Prostate gland (tissue), 2 donors: Measurements from ENCODE around the gene SNRPD2. TPM values are rescaled to one million over a fixed set of nuclear protein-coding genes. Genes with fewer than 3 reads are reported as not detected.
"Not testable (repeated sequence)": the region's sequence is repeated elsewhere in the genome, so short reads cannot be mapped to it uniquely, and the experiment has no call there.

Source experiments
- DNase-seq: peaks from one replicate; pipeline ENCODE4 v3.0.0-alpha.2; 2019; ENCODE audit warnings: low spot score
- H3K27ac ChIP-seq, 2 donors: fragments of 200-600 bp; sonication (generic); 2 replicates each; pipeline ENCODE4 v1.5.1; 2017 to 2019
- H3K27me3 ChIP-seq: fragments of 200-600 bp; sonication (generic); replicated peaks from 2 replicates; pipeline ENCODE4 v1.5.1; 2019; ENCODE audit not compliant: insufficient read depth
- H3K36me3 ChIP-seq, 2 donors: fragments of 200-600 bp; sonication (generic); 1 replicate in 1 of 2; 2 replicates in 1 of 2; pipeline versions ENCODE4 v1.5.1 to v1.8.1; 2017 to 2019
- H3K4me1 ChIP-seq: fragments of 200-600 bp; sonication (generic); replicated peaks from 2 replicates; pipeline ENCODE4 v1.5.1; 2019
- H3K4me3 ChIP-seq, 2 donors: fragments of 200-600 bp; sonication (generic); 2 replicates each; pipeline ENCODE4 v1.5.1; 2017 to 2019
- H3K9me3 ChIP-seq: fragments of 200-600 bp; sonication (generic); 2 replicates; pipeline ENCODE4 v1.5.1; 2017
- POLR2A ChIP-seq: fragments of 450-650 bp; IDR thresholded peaks from one replicate; pipeline ENCODE4 v1.6.1; 2016; ENCODE audit warnings: antibody characterized with exemption, mild to moderate bottlenecking
- POLR2AphosphoS5 ChIP-seq: sonication (generic); formaldehyde crosslinking; IDR thresholded peaks from one replicate; pipeline ENCODE4 v1.6.1; 2017; ENCODE audit warnings: antibody characterized with exemption
- WGBS: methylation state at CpG from one replicate; pipeline ENCODE4 v1.1.5; 2018; 5-methylcytosine and 5-hydroxymethylcytosine counted together
- intact Hi-C: fragments of 100-400 bp; cut with DNase I; formaldehyde crosslinking; loops from one replicate; pipeline ENCODE4 v1.14.2; 2022
- total RNA-seq, 2 donors: library from RNA; depleted of rRNA; stranded (reverse); fragments of >200 nt; gene quantifications; one replicate each; pipeline ENCODE4 v1.1.0, GENCODE V29; 2016
- TF ChIP-seq, protein P1 (sequence below), 4 experiments: fragments of 200-600 bp in 2 of 4; fragments of 450-650 bp in 2 of 4; sonication (generic) in 2 of 4; IDR thresholded peaks; 1 replicate in 3 of 4; 2 replicates in 1 of 4; pipeline ENCODE4 v1.5.1; 2016 to 2019; ENCODE audit warnings: antibody characterized with exemption in 4 of 4, mild to moderate bottlenecking in 2 of 4, moderate library complexity in 2 of 4

The SNRPD2 gene
- total RNA-seq, 2 donors from 2014 or later, result 132 to 240 TPM

DNA sequence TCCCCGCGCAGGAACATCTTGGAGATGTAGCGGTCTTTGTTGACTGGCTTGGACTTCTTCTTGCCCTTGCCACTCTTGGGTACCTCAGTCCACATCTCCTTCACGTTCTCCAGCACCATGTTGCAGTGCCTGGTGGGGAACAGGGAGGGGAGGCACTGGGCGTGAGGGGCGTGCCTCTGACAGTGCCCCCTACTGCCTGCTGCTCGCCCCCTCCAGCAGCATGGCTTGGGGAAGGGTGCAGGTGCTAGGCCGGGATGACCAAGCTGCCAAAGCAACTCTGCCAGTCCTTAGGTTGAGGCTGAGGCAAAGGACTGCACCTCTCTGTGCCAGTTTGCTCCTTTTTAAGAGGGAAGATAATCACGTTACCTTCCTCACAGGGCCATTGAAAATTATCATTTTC is 4.2 kb downstream of the SNRPD2 start:
- Histone ChIP-seq H3K9me3 (no peaks in the 10 kb centered on the region), H3K4me3 (no peak overlapping the region), H3K4me1 (peaks cover 3% of the 10 kb centered on the region), H3K36me3 (peaks cover 0 to 15% of the 10 kb centered on the region in 2 donors), H3K27ac (no peak overlapping the region), H3K27me3 (no peaks in the 10 kb centered on the region)
- 85% methylated on average over 9 of the region's 9 CpGs for WGBS
- intact Hi-C loops, result no loop called here
- DNase-seq, result no peak
- TF ChIP-seq, protein P1, sequence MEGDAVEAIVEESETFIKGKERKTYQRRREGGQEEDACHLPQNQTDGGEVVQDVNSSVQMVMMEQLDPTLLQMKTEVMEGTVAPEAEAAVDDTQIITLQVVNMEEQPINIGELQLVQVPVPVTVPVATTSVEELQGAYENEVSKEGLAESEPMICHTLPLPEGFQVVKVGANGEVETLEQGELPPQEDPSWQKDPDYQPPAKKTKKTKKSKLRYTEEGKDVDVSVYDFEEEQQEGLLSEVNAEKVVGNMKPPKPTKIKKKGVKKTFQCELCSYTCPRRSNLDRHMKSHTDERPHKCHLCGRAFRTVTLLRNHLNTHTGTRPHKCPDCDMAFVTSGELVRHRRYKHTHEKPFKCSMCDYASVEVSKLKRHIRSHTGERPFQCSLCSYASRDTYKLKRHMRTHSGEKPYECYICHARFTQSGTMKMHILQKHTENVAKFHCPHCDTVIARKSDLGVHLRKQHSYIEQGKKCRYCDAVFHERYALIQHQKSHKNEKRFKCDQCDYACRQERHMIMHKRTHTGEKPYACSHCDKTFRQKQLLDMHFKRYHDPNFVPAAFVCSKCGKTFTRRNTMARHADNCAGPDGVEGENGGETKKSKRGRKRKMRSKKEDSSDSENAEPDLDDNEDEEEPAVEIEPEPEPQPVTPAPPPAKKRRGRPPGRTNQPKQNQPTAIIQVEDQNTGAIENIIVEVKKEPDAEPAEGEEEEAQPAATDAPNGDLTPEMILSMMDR (IDR thresholded peaks at IDR 0.05), result no peak
- TF ChIP-seq POLR2A (no peak), POLR2AphosphoS5 (no peak)

DNA sequence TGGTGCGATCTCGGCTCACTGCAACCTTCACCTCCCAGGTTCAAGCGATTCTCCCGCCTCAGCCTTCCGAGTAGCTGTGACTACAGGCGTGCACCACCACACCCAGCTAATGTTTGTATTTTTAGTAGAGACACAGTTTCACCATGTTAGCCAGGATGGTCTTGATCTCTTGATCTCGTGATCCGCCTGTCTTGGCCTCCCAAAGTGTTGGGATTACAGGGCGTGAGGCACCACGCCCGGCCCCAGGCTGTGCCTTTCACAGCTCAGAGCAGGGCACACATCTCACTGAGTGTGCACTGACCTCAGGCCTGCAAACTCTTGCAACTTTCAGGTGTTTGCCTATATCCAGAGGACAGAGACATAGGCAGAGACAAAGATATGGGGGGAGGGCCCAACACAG is 6.7 kb downstream of the SNRPD2 start:
- intact Hi-C loops, H3K4me3 ChIP-seq, H3K9me3 ChIP-seq, H3K4me1 ChIP-seq, H3K27ac ChIP-seq, H3K27me3 ChIP-seq, DNase-seq: not testable (repeated sequence)
- H3K36me3 ChIP-seq, result peaks cover 0 to 15% of the 10 kb centered on the region in 2 donors
- WGBS, result 85% methylated on average over 11 of the region's 11 CpGs

DNA sequence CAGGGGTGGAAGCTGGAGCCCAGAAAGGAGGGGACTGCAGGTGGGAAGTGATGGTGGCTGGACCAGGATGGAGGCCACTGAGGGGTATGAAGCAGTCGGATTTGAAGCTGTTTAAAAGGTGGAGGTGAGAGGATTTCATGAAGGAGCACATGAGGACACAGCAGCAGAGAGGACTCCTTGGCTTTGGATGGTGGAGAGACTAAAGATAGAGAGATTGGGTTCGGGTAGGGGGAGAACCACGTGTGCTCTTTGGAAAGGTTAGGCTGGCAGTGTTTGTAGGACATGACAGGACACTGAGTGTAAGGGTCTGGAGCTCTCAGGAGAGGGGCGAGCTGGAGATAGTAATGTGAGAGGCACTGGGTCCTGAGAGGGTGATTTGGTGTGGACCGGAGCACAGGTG is 8.8 kb downstream of the SNRPD2 start:
- H3K4me3 ChIP-seq, result no peak overlapping the region
- H3K36me3 ChIP-seq, result peaks cover 0 to 9% of the 10 kb centered on the region in 2 donors
- no peak for TF ChIP-seq POLR2AphosphoS5
- no peak for TF ChIP-seq POLR2A
- TF ChIP-seq, protein P1 (IDR thresholded peaks at IDR 0.05), result no peak
- H3K27ac ChIP-seq, result no peak overlapping the region
- DNase-seq, result no peak
- H3K27me3 ChIP-seq, result no peaks in the 10 kb centered on the region
- 67% methylated on average over 5 of the region's 5 CpGs for WGBS
- intact Hi-C loops, result no loop called here
- no peaks in the 10 kb centered on the region for H3K9me3 ChIP-seq
- H3K4me1 ChIP-seq, result no peaks in the 10 kb centered on the region

DNA sequence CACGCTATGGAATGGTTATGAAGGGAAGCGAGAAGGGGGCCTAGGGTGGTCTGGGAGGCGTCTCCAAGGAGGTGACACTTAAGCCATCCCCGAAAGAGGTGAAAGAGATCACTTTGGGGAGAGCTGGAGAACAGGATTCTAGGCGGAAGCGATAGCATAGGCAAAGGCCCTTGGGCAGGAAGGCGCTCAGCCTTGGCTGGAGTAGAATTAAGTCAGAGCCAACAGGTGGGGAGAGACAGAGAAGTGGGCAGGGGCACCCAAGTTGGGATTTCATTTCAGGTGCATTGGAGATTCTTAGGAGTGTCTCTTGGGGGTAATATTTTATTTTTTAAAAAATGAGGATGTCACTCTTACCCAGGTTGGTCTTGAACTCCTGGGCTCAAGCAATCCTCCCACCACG is 9.6 kb downstream of the SNRPD2 start:
- Histone ChIP-seq H3K27ac (peak overlapping the region; percentile 79 to 86), H3K9me3 (no peaks in the 10 kb centered on the region), H3K27me3 (no peaks in the 10 kb centered on the region), H3K4me1 (peaks cover 3% of the 10 kb centered on the region), H3K36me3 (peaks cover 0 to 1% of the 10 kb centered on the region in 2 donors), H3K4me3 (peak overlapping the region in 1 of 2 donors; percentile 26)
- intact Hi-C loops, result no loop called here
- WGBS, result 46% methylated on average over 8 of the region's 8 CpGs
- TF ChIP-seq, protein P1 (IDR thresholded peaks at IDR 0.05), result no peak
- no peak for DNase-seq

DNA sequence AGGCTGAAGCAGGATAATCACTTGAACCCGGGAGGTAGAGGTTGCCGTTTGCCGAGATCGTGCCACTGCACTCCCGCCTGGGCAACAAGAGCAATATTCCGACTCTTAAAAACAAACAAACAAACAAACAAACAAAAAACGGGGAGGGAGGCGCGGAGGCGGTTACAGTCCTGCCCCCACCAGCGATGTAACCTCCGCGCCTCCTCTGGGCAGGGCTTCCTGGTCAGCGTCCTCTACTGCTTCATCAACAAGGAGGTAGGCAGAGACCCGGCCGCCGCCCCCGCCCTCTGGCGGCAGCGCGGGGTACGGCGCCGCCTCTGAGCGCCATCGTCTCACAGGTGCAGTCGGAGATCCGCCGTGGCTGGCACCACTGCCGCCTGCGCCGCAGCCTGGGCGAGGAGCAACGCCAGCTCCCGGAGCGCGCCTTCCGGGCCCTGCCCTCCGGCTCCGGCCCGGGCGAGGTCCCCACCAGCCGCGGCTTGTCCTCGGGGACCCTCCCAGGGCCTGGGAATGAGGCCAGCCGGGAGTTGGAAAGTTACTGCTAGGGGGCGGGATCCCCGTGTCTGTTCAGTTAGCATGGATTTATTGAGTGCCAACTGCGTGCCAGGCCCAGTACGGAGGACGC is 10.2 kb downstream of the SNRPD2 start:
- WGBS, result 3% methylated on average over 45 of the region's 51 CpGs
- intact Hi-C loops, result no loop called here
- H3K36me3 ChIP-seq, result no peaks in the 10 kb centered on the region
- no peaks in the 10 kb centered on the region for H3K27me3 ChIP-seq
- peak; percentile 92 for DNase-seq
- peaks cover 3% of the 10 kb centered on the region for H3K4me1 ChIP-seq
- peak overlapping the region; percentile 25 to 26 for H3K4me3 ChIP-seq
- no peaks in the 10 kb centered on the region for H3K9me3 ChIP-seq
- H3K27ac ChIP-seq, result peak overlapping the region; percentile 79 to 86
- TF ChIP-seq POLR2AphosphoS5, result peak; percentile 75
- peak; percentile 58 for TF ChIP-seq POLR2A
- TF ChIP-seq, protein P1 (IDR thresholded peaks at IDR 0.05), result peak; percentile 90 to 99 (median 98)
